K562 (cell line): ENCODE measurements around the gene SORCS2. TPM values are rescaled to one million over a fixed set of nuclear protein-coding genes. Genes with fewer than 3 reads are reported as not detected.

Source experiments
- ATAC-seq: fragments of 200-7000 bp; cut with Tn5 transposase; 3 replicates; pipeline ENCODE4 v1.9.1; 2020; ENCODE audit warnings: moderate library complexity
- BruUV-seq: library from RNA; stranded (reverse); fragments of 400-500 nt; replicated peaks from 2 replicates; lab custom pipeline; 2021; lab: Mats Ljungman, UMichigan
- CTCF ChIA-PET: fragments of 300-600 bp; formaldehyde crosslinking; extraction: SDS; loops from one replicate; lab custom pipeline; 2021; ENCODE audit warnings: low intra/inter-chr PET ratio; lab: Yijun Ruan, JAX
- POLR2A ChIA-PET: fragments of 300-600, 350-650 bp; sonication (Branson Sonifier 250); formaldehyde crosslinking; extraction: SDS; loops from one replicate; lab custom pipeline; 2021; ENCODE audit warnings: antibody characterized with exemption, inconsistent platforms; lab: Yijun Ruan, JAX
- DNase-seq, 4 experiments: peaks; one replicate each; pipeline versions ENCODE4 v3.0.0 to v3.0.0-alpha.2; 2011 to 2018; ENCODE audit warnings: low spot score in 3 of 4, mixed read lengths in 3 of 4; ENCODE audit errors: extremely low read depth in 1 of 4
- FAIRE-seq: peaks from 2 replicates; lab custom pipeline; 2011; peaks lifted over from hg19 to GRCh38; lab: Jason Lieb, UNC
- H2AFZ ChIP-seq: 2 replicates; pipeline ENCODE4 v1.6.0; 2011; ENCODE audit warnings: low read depth, low read length, control low read depth, inconsistent platforms
- H3K27ac ChIP-seq: fragments of 200-600 bp; 3 replicates; pipeline ENCODE4 v1.8.0; 2011; ENCODE audit warnings: low read depth, mild to moderate bottlenecking, control low read depth, inconsistent platforms, low read length, moderate library complexity, mixed read lengths; ENCODE audit errors: extremely low read depth
- H3K27me3 ChIP-seq, 2 experiments: fragments of 300-600 bp in 1 of 2; 2 replicates in 1 of 2; 3 replicates in 1 of 2; pipeline versions ENCODE4 v1.6.0 to v1.8.0; 2011; ENCODE audit warnings: inconsistent platforms in 2 of 2, low read length in 2 of 2, mild to moderate bottlenecking in 1 of 2, mixed read lengths in 1 of 2, moderate library complexity in 1 of 2; ENCODE audit not compliant: control insufficient read depth in 2 of 2, insufficient read depth in 2 of 2
- H3K36me3 ChIP-seq: fragments of 300-600 bp; 3 replicates; pipeline ENCODE4 v1.8.0; 2011; ENCODE audit warnings: mild to moderate bottlenecking, low read length, inconsistent platforms; ENCODE audit not compliant: control insufficient read depth, insufficient read depth
- H3K4me1 ChIP-seq, 2 experiments: fragments of 200-600 bp in 1 of 2; replicated peaks in 1 of 2; 2 replicates in 1 of 2; 3 replicates in 1 of 2; pipeline versions ENCODE4 v1.5.1 to v1.8.0; 2011; ENCODE audit warnings: inconsistent platforms in 2 of 2, low read length in 2 of 2, mild to moderate bottlenecking in 1 of 2, mixed read lengths in 1 of 2, moderate library complexity in 1 of 2; ENCODE audit not compliant: control insufficient read depth in 2 of 2, insufficient read depth in 2 of 2
- H3K4me2 ChIP-seq: 2 replicates; pipeline ENCODE4 v1.6.1; 2011; ENCODE audit warnings: low read length, control low read depth, inconsistent platforms, mixed read lengths; ENCODE audit not compliant: insufficient read depth
- H3K4me3 ChIP-seq: fragments of 200-600 bp; sonication (generic), shearing (Covaris generic); 2 replicates; pipeline ENCODE4 v1.5.1; 2016; ENCODE audit warnings: control low read depth, inconsistent platforms
- H3K79me2 ChIP-seq: fragments of 200-600 bp; 3 replicates; pipeline ENCODE4 v1.8.0; 2011; ENCODE audit warnings: low read length, inconsistent platforms; ENCODE audit not compliant: control insufficient read depth, insufficient read depth
- H3K9ac ChIP-seq, 2 experiments: 2 replicates each; pipeline versions ENCODE4 v1.6.0 to v1.6.1; 2011; ENCODE audit warnings: low read depth in 2 of 2, low read length in 2 of 2, control low read depth in 1 of 2, inconsistent platforms in 1 of 2, mild to moderate bottlenecking in 1 of 2, mixed read lengths in 1 of 2; ENCODE audit not compliant: insufficient read depth in 1 of 2
- H3K9me1 ChIP-seq: one replicate; pipeline ENCODE4 v1.6.0; 2011; ENCODE audit warnings: inconsistent platforms, mild to moderate bottlenecking, low read length, moderate library complexity; ENCODE audit not compliant: control insufficient read depth, insufficient read depth
- H3K9me3 ChIP-seq: replicated peaks from 2 replicates; pipeline ENCODE4 v1.5.1; 2011; ENCODE audit warnings: low read depth, low read length, inconsistent platforms; ENCODE audit not compliant: control insufficient read depth, insufficient read depth
- H4K20me1 ChIP-seq: replicated peaks from 2 replicates; pipeline ENCODE4 v1.6.1; 2011; ENCODE audit warnings: low read length, inconsistent platforms, mixed read lengths; ENCODE audit not compliant: control insufficient read depth, insufficient read depth
- CREB3L1 ChIP-seq: fragments of 450-650 bp; IDR thresholded peaks from 2 replicates; pipeline ENCODE4 v1.6.1; 2014; ENCODE audit warnings: low read depth, mild to moderate bottlenecking, moderate library complexity, borderline replicate concordance
- ETV1 ChIP-seq: fragments of 450-650 bp; conservative IDR thresholded peaks from 2 replicates; pipeline ENCODE4 v1.6.1; 2016; ENCODE audit warnings: missing genetic modification characterization, control low read depth, low read depth, missing compliant biosample characterization
- NR2F6 ChIP-seq: fragments of 450-650 bp; formaldehyde crosslinking; IDR thresholded peaks from 2 replicates; pipeline ENCODE4 v1.4.0; 2020; ENCODE audit warnings: mild to moderate bottlenecking
- POLR3A ChIP-seq: IDR thresholded peaks from 2 replicates; pipeline ENCODE4 v1.6.1; 2011; ENCODE audit warnings: borderline replicate concordance, mild to moderate bottlenecking, moderate library complexity; ENCODE audit not compliant: insufficient read length, insufficient read depth; ENCODE audit errors: extremely low read depth
- ZNF197 ChIP-seq: fragments of 200-800 bp; sonication (Bioruptor generic); IDR thresholded peaks from 2 replicates; pipeline ENCODE4 v1.6.1; 2016; ENCODE audit warnings: low read depth, missing genetic modification characterization, missing compliant biosample characterization
- ZNF609 ChIP-seq: sonication (generic); formaldehyde crosslinking; IDR thresholded peaks from 2 replicates; pipeline ENCODE4 v1.8.1; 2023; ENCODE audit warnings: missing genetic modification reagents, mild to moderate bottlenecking, borderline replicate concordance
- ZNF76 ChIP-seq: fragments of 250-450 bp; sonication (Bioruptor Pico); IDR thresholded peaks from 2 replicates; pipeline ENCODE4 v1.4.0; 2020; ENCODE audit warnings: mild to moderate bottlenecking, moderate library complexity, borderline replicate concordance
- ZSCAN29 ChIP-seq: fragments of 450-650 bp; IDR thresholded peaks from 2 replicates; pipeline ENCODE4 v1.6.1; 2017
- WGBS: fragments of 100-300 bp; shearing (Covaris generic); methylation state at CpG from one replicate; pipeline ENCODE4 v1.1.6; 2016; ENCODE audit warnings: low coverage, mixed read lengths; ENCODE audit not compliant: insufficient coverage; ENCODE audit errors: missing lambda C conversion rate; 5-methylcytosine and 5-hydroxymethylcytosine counted together
- in situ Hi-C: fragments of 300-500 bp; cut with MboI; formaldehyde crosslinking; loops from 4 replicates; pipeline ENCODE4 v1.15.0; 2018; ENCODE audit warnings: inconsistent platforms, mixed read lengths
- intact Hi-C: fragments of 100-400 bp; cut with micrococcal nuclease; formaldehyde crosslinking; loops from 2 replicates; pipeline ENCODE4 v1.14.2; 2022
- polyA plus RNA-seq, 8 experiments: library from polyadenylated mRNA; depleted of rRNA in 4 of 8; stranded (reverse) in 5 of 8; unstranded in 3 of 8; fragments of >200 nt; fragmentation: Nextera tagmentation in 2 of 8; fragmentation: Illumina TruSeq in 1 of 8; extraction: Ambion mirVana in 2 of 8; extraction: Trizol in 1 of 8; gene quantifications; 2 replicates each; pipeline versions ENCODE4 v1.2.1 to v1.2.3, GENCODE V29; 2011 to 2014; ENCODE audit warnings: inconsistent platforms in 1 of 8, missing spikeins in 1 of 8
- total RNA-seq, 7 experiments: library from RNA; depleted of rRNA in 6 of 7; stranded (reverse); fragments of >200 nt in 6 of 7; fragmentation: Illumina TruSeq in 2 of 7; extraction: Trizol in 2 of 7; gene quantifications; 2 replicates each; pipeline versions ENCODE4 v1.2.1 to v1.2.3, GENCODE V29; 2011 to 2021; ENCODE audit warnings: low replicate concordance in 1 of 7

The SORCS2 gene
- total and polyA plus RNA-seq, 9 of the 15 experiments (the other 6 are each of a cell fraction or from before 2014, with no cell fraction given), result not detected

GRCh38 chr4:7384929-7385890 lies 192.9 kb downstream of the SORCS2 start:
- BruUV-seq, result no TSS peak
- no peaks in the 10 kb centered on the region for H3K36me3 ChIP-seq
- intact Hi-C loops, result no loop called here
- H4K20me1 ChIP-seq, result no peaks in the 10 kb centered on the region
- no peak for ATAC-seq
- 3% methylated on average over 12 of the region's 12 CpGs for WGBS
- FAIRE-seq, result no peak
- no peak overlapping the region for H3K27ac ChIP-seq
- 0 out of 2 replicates have a peak, but pooled peaks cover 2% of the 10 kb centered on the region for H3K9me3 ChIP-seq
- POLR2A ChIA-PET, result interaction anchor here (0.8 kb wide), 1 partner anchor 72 kb away, joined by 3 read pairs; no protein-coding TSS in a partner anchor
- no peak overlapping the region for H3K9ac ChIP-seq
- in situ Hi-C loops, result no loop called here
- peaks cover 0 to 4% of the 10 kb centered on the region in 2 experiments; a peak in 1 of 5 replicates for H3K27me3 ChIP-seq
- no peak overlapping the region for H3K4me3 ChIP-seq
- DNase-seq, result no peak
- no peaks in the 10 kb centered on the region for H3K4me1 ChIP-seq
- no peaks in the 10 kb centered on the region for H3K79me2 ChIP-seq
- no peaks in the 10 kb centered on the region for H3K9me1 ChIP-seq
- H2AFZ ChIP-seq, result no peak overlapping the region
- H3K4me2 ChIP-seq, result no peak overlapping the region
- CTCF ChIA-PET, result no interaction called here
- no peak for TF ChIP-seq POLR3A
- no peak for TF ChIP-seq NR2F6
- TF ChIP-seq ETV1 (tag), result no peak
- TF ChIP-seq ZNF76 (CRISPR knock-in tag), result no peak
- no peak for TF ChIP-seq ZNF609 (CRISPR knock-in tag)
- no peak for TF ChIP-seq ZNF197 (CRISPR knock-in tag)
- TF ChIP-seq CREB3L1, result no peak
- TF ChIP-seq ZSCAN29, result no peak
